T-helper 17 cell (primary cell): ENCODE results near the gene ROR2. TPM values are rescaled to one million over a fixed set of nuclear protein-coding genes. Genes with fewer than 3 reads are reported as not detected.

Experiments used
- ATAC-seq: fragments of 150-1000 bp; cut with Tn5 transposase; 2 replicates; pipeline ENCODE4 v1.10.0; 2021; ENCODE audit warnings: mild to moderate bottlenecking, moderate library complexity
- DNase-seq, 3 donors: peaks; one replicate each; pipeline versions ENCODE4 v3.0.0 to v3.0.0-alpha.2; 2020 to 2021
- H3K9me3 ChIP-seq: one replicate; pipeline ENCODE4 v1.7.0; 2013; ENCODE audit warnings: low read length, mild to moderate bottlenecking; ENCODE audit not compliant: control insufficient read depth, poor library complexity, severe bottlenecking
- H3K27ac Mint-ChIP-seq: one replicate; pipeline ENCODE4 v1.8.0; 2022; ENCODE audit warnings: mild to moderate bottlenecking, moderate library complexity, mixed read lengths
- H3K27me3 Mint-ChIP-seq: one replicate; pipeline ENCODE4 v1.8.0; 2022; ENCODE audit warnings: mixed read lengths
- H3K36me3 Mint-ChIP-seq: one replicate; pipeline ENCODE4 v1.8.0; 2022; ENCODE audit warnings: low read depth, mixed read lengths
- H3K4me1 Mint-ChIP-seq: one replicate; pipeline ENCODE4 v1.8.0; 2022; ENCODE audit warnings: mild to moderate bottlenecking, mixed read lengths
- H3K4me3 Mint-ChIP-seq: one replicate; pipeline ENCODE4 v1.8.0; 2022; ENCODE audit warnings: mild to moderate bottlenecking, moderate library complexity, mixed read lengths
- total RNA-seq, 4 donors: library from RNA in 2 of 4; stranded (reverse) in 2 of 4; gene quantifications; one replicate each; pipeline ENCODE4 v1.2.3 and lab custom pipeline; 2022 to 2026

Gene ROR2
- total RNA-seq, 2 donors from 2014 or later, result 0.22 to 0.37 TPM

DNA sequence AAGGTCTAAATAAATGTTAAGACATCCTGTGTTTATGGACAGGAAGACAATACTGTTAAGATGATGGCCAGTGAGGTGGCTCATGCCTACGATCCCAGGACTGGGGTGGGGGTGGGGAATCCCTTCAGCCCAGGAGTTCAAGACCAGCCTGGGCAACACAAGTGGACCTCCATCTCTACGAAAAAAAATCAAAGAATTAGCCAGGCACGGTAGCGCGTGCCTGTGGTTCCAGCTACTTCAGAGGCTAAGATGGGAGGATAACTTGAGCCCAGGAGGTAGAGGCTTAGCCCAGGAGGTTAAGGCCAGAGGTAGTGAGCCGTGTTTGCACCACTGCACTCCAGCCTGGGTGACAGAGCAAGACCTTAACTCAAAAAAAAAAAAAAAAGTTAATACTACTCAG, 5.3 kb downstream of the ROR2 start:
- ATAC-seq (no peak), DNase-seq (no peak)
- Mint-ChIP-seq H3K36me3 (peaks cover 2% of the 10 kb centered on the region), H3K27ac (no peak overlapping the region), H3K4me3 (no peak overlapping the region), H3K4me1 (no peaks in the 10 kb centered on the region), H3K27me3 (peaks cover 54% of the 10 kb centered on the region)
- no peaks in the 10 kb centered on the region for H3K9me3 ChIP-seq

- Mint-ChIP-seq H3K4me3 (no peak overlapping the region), H3K27ac (no peak overlapping the region), H3K27me3 (peaks cover 54% of the 10 kb centered on the region), H3K36me3 (peaks cover 2% of the 10 kb centered on the region), H3K4me1 (no peaks in the 10 kb centered on the region)
- ATAC-seq (no peak), DNase-seq (no peak)
- H3K9me3 ChIP-seq, result no peaks in the 10 kb centered on the region
Measured at GRCh38 chr9:91943478-91944470, 6.3 kb downstream of the ROR2 start.

DNA sequence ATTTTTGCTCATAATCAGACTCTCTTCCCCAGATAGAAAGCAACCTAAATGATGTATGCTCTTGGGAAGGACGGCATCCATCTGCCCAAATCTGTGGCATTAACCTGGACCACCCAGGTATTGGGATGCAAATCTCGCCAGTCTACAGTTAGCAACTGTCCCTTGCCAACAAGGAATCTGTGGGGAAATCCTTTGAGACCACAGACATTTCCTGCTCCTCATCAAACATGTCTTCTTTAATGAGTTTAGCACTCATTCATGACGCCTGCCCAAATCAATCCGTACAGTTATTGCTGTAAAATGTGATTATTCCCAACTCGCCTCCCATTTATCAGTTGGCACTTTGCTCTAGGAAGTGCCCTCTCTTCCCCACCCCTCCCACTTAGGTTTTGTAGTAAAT, 7.8 kb downstream of the ROR2 start:
- H3K9me3 ChIP-seq, result no peaks in the 10 kb centered on the region
- Mint-ChIP-seq H3K27me3 (peaks cover 47% of the 10 kb centered on the region), H3K4me3 (no peak overlapping the region), H3K4me1 (peaks cover 2% of the 10 kb centered on the region), H3K36me3 (peaks cover 2% of the 10 kb centered on the region), H3K27ac (no peak overlapping the region)
- no peak for ATAC-seq
- no peak for DNase-seq

DNA sequence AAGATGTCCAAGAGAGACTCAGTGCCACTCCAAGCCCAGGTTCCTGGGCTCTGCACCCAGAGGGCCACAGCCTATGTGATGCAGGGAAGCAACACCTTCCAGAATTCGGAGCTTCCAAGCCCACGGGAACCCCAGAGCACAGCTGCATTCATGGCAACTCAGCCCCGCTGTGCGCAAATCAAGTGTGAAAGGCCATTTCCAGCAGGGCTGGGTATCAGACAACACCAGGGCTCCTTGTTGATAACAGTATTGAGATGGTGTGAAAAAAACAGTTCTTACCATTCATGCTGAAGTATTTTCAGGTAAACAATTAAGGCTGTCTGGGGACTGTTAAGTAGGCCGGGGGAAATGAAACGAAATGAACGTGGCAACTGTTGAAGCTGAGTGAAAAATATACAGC, 10.1 kb downstream of the ROR2 start:
- H3K27ac Mint-ChIP-seq, result no peak overlapping the region
- no peaks in the 10 kb centered on the region for H3K9me3 ChIP-seq
- peaks cover 39% of the 10 kb centered on the region for H3K27me3 Mint-ChIP-seq
- H3K4me3 Mint-ChIP-seq, result no peak overlapping the region
- H3K4me1 Mint-ChIP-seq, result peaks cover 2% of the 10 kb centered on the region
- no peak for ATAC-seq
- no peak for DNase-seq
- H3K36me3 Mint-ChIP-seq, result peaks cover 2% of the 10 kb centered on the region

DNA sequence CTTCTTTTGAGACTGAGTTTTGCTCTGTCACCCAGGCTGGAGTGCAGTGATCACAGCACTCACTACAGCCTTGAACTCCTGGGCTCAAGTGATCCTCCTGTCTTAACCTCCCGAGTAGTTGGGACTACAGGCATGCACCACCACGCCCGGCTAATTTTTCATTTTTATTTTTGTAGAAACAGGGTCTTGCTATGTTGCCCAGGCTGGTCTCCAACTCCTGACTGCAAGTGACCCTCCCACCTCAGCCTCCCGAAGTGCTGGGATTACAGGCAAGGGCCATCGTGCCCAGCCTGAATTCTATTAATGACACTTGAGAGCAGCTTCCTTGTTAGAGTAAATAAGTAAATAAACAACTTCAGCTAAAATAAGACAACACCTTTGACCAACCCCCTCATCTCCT, 12.3 kb downstream of the ROR2 start:
- H3K9me3 ChIP-seq, result no peaks in the 10 kb centered on the region
- DNase-seq, result no peak
- H3K27me3 Mint-ChIP-seq, result peaks cover 27% of the 10 kb centered on the region
- H3K4me3 Mint-ChIP-seq, result no peak overlapping the region
- ATAC-seq, result no peak
- H3K27ac Mint-ChIP-seq, result no peak overlapping the region
- H3K4me1 Mint-ChIP-seq, result peaks cover 5% of the 10 kb centered on the region
- H3K36me3 Mint-ChIP-seq, result no peaks in the 10 kb centered on the region

GRCh38 chr9:91937056-91937455, 13.0 kb downstream of the ROR2 start:
- H3K9me3 ChIP-seq, result no peaks in the 10 kb centered on the region
- no peak for ATAC-seq
- no peak for DNase-seq
- Mint-ChIP-seq H3K4me3 (no peak overlapping the region), H3K36me3 (no peaks in the 10 kb centered on the region), H3K27me3 (peaks cover 20% of the 10 kb centered on the region), H3K27ac (no peak overlapping the region), H3K4me1 (peaks cover 5% of the 10 kb centered on the region)

DNA sequence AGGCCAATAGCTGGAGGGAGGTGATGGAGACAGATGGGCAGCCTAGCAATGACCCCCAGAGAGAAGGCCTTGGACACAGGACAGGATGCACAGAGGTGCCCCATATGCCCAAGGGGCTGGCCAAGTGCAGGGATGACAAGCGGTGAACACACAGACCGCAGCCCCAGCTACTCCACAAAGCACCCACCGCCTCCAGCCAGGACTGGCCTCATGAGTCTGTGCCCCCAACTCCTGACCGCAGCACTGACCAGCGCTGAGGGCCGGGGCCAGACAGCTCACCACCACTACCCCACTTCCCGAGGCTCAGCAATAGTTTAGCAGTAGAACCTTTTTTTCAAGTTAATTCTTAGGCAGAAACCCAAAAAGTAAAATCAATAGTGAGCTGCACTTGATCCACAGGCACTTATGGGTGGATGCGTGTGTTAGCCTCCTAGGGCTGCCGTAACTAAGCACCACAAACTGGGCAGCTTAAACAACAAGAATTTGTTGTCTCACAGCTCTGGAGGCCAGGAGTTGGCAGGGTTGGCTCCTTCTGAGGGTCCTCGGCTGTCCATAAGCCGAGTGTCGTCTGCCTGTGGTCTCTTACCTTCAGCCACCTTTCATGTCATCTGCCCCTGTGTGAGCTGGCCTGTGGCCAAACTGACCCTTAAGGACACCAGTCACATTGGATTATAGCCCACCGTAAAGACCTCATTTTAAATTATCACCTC, 14.1 kb downstream of the ROR2 start:
- Mint-ChIP-seq H3K27ac (no peak overlapping the region), H3K27me3 (peaks cover 16% of the 10 kb centered on the region), H3K4me1 (peaks cover 5% of the 10 kb centered on the region), H3K36me3 (no peaks in the 10 kb centered on the region), H3K4me3 (no peak overlapping the region)
- H3K9me3 ChIP-seq, result no peaks in the 10 kb centered on the region
- DNase-seq (no peak), ATAC-seq (no peak)

DNA sequence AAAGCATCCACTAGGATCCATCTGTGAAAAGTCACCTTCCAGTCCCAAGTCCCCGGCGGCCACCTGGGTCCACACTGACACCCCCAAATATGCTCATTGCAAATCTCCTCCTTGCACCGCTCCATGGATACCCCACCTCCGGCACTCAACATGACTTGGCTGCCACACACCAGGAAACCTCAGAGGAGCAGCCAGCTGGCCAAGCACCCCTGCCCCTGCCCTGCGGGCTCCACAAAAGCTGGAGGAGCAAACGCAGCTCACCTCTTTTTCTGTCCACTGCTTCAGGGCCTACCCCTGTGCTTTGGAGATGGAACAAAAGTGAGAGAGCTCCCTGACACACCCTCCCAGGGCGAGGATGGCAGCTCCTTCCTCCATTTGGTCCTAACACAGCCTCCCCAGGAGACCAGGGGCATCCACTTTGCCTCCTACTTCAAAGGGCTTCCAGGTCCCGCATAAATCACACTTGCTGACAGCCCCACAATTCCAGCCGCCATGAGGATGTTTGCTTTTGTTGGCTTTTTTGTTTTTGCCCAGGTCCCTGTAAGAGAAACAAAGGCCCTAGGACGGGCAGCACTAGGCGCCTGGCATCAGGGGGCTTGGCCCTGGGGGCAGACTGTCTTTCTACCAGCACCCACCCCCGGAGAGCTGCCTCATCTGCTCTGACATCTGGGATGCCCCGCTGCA, 14.8 kb downstream of the ROR2 start:
- H3K4me3 Mint-ChIP-seq, result no peak overlapping the region
- peaks cover 5% of the 10 kb centered on the region for H3K4me1 Mint-ChIP-seq
- ATAC-seq (no peak), DNase-seq (no peak)
- no peaks in the 10 kb centered on the region for H3K9me3 ChIP-seq
- peak overlapping the region; percentile 29 for H3K27ac Mint-ChIP-seq
- H3K36me3 Mint-ChIP-seq, result no peaks in the 10 kb centered on the region
- H3K27me3 Mint-ChIP-seq, result peaks cover 16% of the 10 kb centered on the region

GRCh38 chr9:91934654-91935053, 15.4 kb downstream of the ROR2 start:
- Mint-ChIP-seq H3K27me3 (peaks cover 16% of the 10 kb centered on the region), H3K4me3 (no peak overlapping the region), H3K36me3 (no peaks in the 10 kb centered on the region), H3K27ac (no peak overlapping the region), H3K4me1 (peaks cover 5% of the 10 kb centered on the region)
- DNase-seq, result no peak
- no peaks in the 10 kb centered on the region for H3K9me3 ChIP-seq
- ATAC-seq, result no peak

- Mint-ChIP-seq H3K27me3 (peaks cover 16% of the 10 kb centered on the region), H3K4me3 (peak overlapping the region; percentile 31), H3K4me1 (peaks cover 5% of the 10 kb centered on the region), H3K27ac (no peak overlapping the region), H3K36me3 (no peaks in the 10 kb centered on the region)
- no peak for ATAC-seq
- DNase-seq, result no peak
- peaks cover 4% of the 10 kb centered on the region for H3K9me3 ChIP-seq
Measured at GRCh38 chr9:91933556-91934352, 16.3 kb downstream of the ROR2 start.

DNA sequence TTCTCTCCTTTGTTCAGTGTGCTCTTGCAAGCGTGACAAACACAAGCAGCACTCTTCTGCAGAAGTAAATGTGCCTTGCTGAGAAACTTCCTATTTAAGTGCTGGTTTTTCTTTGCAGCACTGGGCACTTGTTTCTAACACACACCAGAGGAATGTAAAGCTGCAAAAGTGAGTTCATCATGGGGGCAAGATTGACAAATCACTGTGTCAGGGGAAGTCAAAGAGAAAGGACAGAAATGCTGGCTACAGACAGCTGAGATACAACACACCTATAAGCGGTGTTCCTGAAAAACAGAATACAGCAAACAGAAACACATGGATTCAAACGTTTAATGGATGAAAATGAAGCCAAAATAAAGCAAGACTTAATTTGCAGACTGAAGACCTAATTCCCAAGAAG, 19.6 kb downstream of the ROR2 start:
- Mint-ChIP-seq H3K4me3 (no peak overlapping the region), H3K4me1 (peaks cover 3% of the 10 kb centered on the region), H3K27ac (no peak overlapping the region), H3K27me3 (peaks cover 9% of the 10 kb centered on the region), H3K36me3 (no peaks in the 10 kb centered on the region)
- H3K9me3 ChIP-seq, result peaks cover 4% of the 10 kb centered on the region
- no peak for ATAC-seq
- DNase-seq, result no peak

GRCh38 chr9:91929331-91929730, 20.7 kb downstream of the ROR2 start:
- no peak for DNase-seq
- H3K27me3 Mint-ChIP-seq, result peaks cover 6% of the 10 kb centered on the region
- H3K4me3 Mint-ChIP-seq, result no peak overlapping the region
- peaks cover 4% of the 10 kb centered on the region for H3K9me3 ChIP-seq
- ATAC-seq, result no peak
- no peaks in the 10 kb centered on the region for H3K36me3 Mint-ChIP-seq
- H3K4me1 Mint-ChIP-seq, result peaks cover 3% of the 10 kb centered on the region
- no peak overlapping the region for H3K27ac Mint-ChIP-seq
